ENCODE data around the gene TP53TG3D. TPM values are rescaled to one million over a fixed set of nuclear protein-coding genes. Genes with fewer than 3 reads are reported as not detected.

The TP53TG3D gene
- total RNA-seq, 4 donors from 2014 or later = 3.0 to 5.9 TPM; not detected in 2

Small RNA genes within 50 kb of the gene (small RNA-seq; reads per million reads assigned to genes)
- gene AC133485.1 (not detected), gene AC140878.1 (not detected)
